ENCODE measurements around the gene MSI2.

GRCh38 chr17:57276621-57277020, 20.3 kb downstream of the MSI2 start:
- TF ChIP-seq POLR2A (IDR thresholded peaks at IDR 0.05) = no peak
- TF ChIP-seq POLR2AphosphoS5 (IDR thresholded peaks at IDR 0.05) = no peak
